NCI-H1092 (cell line): ENCODE measurements around the gene HDAC11.

Source experiments
- DNase-seq: peaks from one replicate; lab custom pipeline; 2025; lab: John Stamatoyannopoulos, UW

HDAC11 gene

GRCh38 chr3:13525827-13526625, 45.9 kb downstream of the HDAC11 start:
- no peak for DNase-seq

- no peak for DNase-seq
These were observed 46.5 kb downstream of the HDAC11 start for GRCh38 chr3:13526626-13526949.

DNA sequence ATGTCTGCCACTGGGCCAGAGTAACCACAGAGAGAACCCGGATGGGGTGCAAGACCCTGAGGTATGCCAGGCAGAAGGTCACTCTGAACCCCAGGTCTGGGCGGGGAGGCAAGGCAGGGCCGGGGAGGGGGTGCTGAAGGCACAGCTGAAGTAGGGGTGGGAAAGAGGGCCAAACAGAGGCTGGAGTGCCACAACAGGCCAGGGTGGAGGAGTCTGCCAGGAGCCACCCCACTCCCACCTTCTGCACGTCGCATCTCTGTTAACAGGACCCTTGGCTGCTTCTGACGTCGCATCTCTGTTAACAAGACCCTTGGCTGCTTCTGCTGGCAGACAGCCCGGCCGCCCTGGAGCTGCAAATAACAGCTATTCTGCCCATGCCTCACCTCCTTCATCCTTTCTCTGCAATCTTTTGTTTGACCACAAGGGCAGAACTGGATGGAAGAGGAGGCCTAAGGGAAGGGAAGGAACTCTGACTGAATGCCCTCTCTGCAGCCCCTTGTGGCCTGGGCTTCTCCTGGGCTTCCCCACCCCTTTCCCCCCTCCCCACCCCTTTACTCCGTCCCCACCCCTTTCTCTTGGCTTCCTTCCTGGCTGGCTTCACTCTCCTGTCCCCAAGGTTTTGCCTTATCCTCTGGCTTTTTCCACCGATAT, 48.2 kb downstream of the HDAC11 start:
- DNase-seq = no peak

- no peak for DNase-seq
These were observed 49.3 kb downstream of the HDAC11 start for GRCh38 chr3:13529196-13530112.

DNA sequence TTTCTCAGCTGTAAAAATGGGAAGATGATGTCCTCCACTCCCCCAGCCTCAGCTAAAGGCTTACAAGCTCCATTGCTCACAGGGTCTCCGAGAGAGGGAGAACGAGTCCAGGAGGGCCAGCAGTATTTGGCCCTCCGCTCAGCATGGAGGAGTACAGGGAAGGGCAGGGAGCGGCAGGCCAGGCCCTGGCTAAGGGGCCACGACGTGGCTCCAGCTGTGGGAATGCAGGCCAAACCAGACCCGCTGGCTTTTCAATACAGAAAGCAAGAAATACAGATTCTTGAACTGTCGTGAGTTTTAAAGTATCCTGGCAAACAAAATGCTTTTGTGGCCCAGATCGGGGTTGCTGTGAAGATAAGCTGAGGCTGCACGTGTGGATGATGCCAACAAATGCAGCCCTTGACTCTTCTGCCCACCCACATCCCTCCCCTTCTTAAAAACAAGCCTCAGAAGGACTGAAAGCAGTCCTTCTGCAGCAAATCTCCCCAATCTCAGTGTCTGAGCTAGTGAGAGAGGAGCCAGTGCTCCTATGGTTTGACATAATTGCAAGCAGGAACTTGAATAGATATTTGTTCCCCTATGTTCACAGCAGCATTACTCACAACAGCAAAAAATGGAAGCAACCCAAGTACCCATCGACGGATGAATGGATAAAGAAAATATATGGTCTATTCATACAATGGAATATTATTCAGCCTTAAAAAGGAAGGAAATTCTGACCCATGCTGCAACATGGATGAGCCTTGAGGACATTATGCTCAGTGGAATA, 50.3 kb downstream of the HDAC11 start:
- DNase-seq = no peak

GRCh38 chr3:13532085-13532484, 52.0 kb downstream of the HDAC11 start:
- no peak for DNase-seq

GRCh38 chr3:13532631-13533030, 52.5 kb downstream of the HDAC11 start:
- DNase-seq = no peak

DNA sequence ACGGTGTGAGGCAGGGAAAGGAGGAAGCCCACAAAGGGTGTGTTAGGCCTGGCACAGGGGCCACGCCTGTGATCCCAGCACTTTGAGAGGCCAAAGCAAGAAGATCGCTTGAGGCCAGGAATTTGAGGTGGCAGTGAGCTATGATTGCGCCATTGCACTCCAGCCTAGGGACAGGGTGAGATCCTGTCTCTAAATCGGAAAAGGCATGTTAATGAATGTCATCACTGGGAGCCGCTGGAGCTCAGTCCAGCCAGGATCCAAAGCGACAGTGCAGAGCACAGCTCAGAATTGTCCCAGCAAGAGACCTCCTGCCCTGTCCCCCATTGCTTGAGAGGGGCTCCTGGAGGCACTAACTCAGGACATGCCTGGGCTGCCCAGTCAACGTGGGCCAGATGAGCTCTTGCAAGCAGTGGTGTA, 53.8 kb downstream of the HDAC11 start:
- DNase-seq = no peak

- DNase-seq = no peak
These were observed 55.4 kb downstream of the HDAC11 start for GRCh38 chr3:13535526-13535875.

- DNase-seq = no peak
These were observed 55.8 kb downstream of the HDAC11 start for GRCh38 chr3:13535905-13536304.

DNA sequence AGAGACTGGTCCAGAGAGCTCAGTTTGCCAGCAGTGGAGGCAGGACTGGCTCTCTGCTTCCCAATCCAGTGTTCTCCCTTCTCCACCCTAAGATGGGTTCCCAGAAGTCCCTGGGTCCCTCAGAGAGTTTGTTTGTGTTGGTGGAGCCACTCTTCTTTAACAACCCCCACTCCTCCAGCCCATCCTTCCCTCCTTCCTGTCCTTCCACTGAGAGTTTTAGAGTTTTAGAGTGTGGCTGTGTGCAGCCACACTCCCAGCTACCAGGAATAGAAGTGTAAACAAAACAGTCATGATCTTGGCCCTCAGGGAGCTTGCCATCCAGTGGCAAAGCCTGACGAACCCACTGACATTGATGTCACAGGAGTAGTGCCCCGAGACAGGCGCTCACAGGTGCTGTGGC, 56.3 kb downstream of the HDAC11 start:
- no peak for DNase-seq

DNA sequence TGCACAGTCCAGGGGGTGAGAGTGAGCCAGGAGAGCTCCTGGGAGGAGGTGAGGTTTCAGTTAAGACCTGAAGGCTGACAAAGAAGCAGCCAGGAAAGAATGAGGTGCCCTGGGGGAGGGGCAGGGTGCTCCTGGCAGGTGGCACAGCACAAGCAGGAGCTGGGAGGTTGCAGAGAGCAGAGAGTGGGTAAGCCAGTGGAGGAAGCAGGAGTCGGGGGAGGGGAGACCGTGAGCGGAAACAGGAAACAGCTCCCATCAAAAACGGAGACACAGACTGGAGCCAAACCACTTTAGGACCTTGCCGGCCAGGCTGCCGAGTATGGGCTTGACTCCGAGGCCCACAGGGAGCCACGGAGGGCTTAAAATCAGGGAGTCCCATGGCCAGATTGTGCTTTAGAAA, 56.7 kb downstream of the HDAC11 start:
- no peak for DNase-seq

DNA sequence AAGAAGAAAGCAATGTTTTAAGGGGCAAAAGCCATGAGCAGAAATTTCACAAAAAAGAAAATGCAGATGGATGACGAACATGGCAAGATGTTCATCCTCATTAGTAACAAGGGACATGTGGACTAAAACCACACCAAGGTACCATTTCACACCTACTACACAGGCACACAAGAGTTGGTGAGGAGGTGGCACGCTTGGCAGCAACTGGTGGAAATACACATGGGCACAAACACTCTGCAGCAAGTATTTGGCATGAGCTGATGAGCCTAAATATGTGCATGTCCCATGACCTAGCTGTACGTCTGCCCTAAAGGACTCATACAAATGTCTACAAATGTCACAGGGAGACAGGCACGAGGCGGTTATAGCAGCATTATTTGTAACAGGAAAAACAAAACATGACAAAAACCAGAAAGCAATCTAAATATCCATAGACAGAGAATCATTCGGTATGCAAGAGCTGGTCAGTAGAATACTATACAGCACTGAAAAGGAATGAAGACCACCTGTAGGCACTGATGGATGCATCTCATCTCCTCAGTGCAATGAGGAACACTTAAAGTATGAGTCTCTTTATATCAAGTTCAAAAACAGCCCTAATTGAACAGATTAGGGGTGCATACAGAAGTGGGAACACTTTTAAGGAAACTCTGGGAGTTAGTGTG, 57.3 kb downstream of the HDAC11 start:
- DNase-seq = no peak

- no peak for DNase-seq
These were observed 57.8 kb downstream of the HDAC11 start for GRCh38 chr3:13537909-13538296.

- no peak for DNase-seq
These were observed 58.6 kb downstream of the HDAC11 start for GRCh38 chr3:13538520-13539291.

GRCh38 chr3:13539292-13539638, 59.2 kb downstream of the HDAC11 start:
- DNase-seq = no peak

DNA sequence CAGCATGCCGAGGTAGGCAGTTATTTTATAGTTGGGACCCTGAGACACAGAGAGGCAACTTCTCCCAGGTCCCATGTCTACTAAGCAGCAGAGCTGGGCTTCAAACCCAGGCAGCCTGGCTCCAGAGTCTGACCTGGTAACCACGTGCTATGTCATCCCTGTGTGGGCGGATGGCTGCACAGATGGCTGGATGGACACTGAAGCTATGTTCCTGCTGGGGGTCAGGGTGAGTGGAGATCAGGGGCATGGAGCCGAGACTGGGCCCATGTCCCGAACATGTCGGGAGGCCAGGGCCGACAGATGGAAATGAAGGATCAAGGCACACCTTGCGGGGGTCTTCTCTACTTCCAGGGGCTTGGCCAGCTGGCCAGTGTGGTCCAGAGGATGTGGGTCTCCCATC, 59.6 kb downstream of the HDAC11 start:
- no peak for DNase-seq

- DNase-seq = no peak
These were observed 60.3 kb downstream of the HDAC11 start for GRCh38 chr3:13540297-13540995.

DNA sequence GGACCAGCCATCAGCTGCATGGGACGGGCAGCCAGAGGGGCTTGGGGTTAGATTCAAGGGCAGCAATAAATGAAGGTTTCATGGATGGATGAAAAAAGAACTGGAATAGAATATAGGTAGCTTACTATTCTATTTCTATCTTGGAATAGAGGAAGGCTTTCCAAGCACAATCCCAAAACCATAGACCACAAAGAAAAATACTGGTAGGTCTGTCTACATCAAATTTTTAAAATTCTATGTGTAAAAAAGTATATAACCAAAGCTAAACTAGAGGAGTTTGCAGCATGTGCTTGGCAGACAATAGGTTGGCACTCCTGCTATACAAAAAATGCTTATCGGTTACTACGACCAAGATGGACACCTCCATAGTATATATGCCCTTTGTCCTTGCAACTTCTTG, 61.6 kb downstream of the HDAC11 start:
- DNase-seq = no peak

DNA sequence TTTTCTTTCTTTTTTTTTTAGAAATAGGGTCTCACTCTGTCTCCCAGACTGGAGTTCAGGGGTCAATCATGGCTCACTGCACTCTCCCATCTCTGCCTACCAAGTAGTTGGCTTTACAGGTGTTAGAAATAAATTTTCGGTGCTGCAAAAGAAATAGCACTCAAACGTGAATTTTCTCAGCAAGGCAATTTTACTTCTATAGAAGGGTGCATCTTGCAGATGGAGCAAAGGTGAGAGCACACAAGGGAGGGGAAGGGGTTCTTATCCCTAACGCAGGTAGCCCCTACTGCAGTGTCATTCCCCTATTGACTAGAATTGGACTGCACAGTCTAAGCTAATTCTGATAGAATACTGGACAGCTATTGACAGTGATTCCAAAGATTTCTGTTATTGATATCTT, 62.0 kb downstream of the HDAC11 start:
- no peak for DNase-seq
